ENCODE measurements around the gene PSMC6.

DNA sequence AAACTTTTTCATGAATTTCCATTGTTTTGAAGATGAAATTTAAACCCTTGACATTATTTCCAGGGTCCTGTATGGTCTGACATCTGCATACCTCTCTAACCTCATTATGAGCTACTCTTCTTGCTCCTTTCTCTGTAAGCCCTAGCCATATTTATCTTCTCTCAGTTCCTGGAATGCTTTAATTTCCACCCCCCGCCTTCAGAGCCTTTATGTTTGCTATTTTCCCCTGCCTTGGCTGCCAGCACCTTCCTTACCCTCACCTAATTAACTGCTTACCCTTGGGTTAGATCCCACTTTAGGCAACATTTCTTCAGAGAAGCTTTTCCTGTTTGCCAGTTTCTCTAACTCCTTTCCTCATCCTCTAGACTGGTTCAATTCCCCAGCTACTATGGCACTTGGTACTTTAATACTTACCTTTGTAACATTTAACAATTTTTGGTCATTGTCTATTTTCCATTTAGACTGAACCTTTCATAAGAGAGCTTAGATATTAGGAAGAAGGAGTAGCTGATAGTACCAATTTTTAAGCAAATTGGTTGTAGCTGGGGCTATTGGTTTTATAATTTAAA is 29.0 kb downstream of the PSMC6 start:
- TF ChIP-seq CTCF (conservative IDR thresholded peaks at IDR 0.05 in 1 of 2, IDR thresholded peaks at IDR 0.05 in 1 of 2; ENCODE audit: low read depth in 1 of 2, low read length in 2 of 2) (no peak), EZH2 (IDR thresholded peaks at IDR 0.05; ENCODE audit: low read length, missing control alignments) (no peak)

Data from fibroblast of lung (primary cell).